Psoas muscle (tissue), 8 donors: ENCODE data around the gene ABHD12B. TPM values are rescaled to one million over a fixed set of nuclear protein-coding genes. Genes with fewer than 3 reads are reported as not detected.

Source experiments
- ATAC-seq, 4 donors: fragments of 200-7000 bp; cut with Tn5 transposase; one replicate each; pipeline ENCODE4 v1.9.1; 2020; ENCODE audit warnings: moderate library complexity in 3 of 4, mild to moderate bottlenecking in 2 of 4
- DNase-seq, 2 donors: peaks; one replicate each; pipeline ENCODE4 v3.0.0-alpha.2; 2020
- H3K27ac ChIP-seq: fragments of 200-600 bp; one replicate; pipeline ENCODE4 v1.8.0; 2022
- H3K27me3 ChIP-seq, 3 donors: fragments of 200-600 bp in 1 of 3; one replicate each; pipeline versions ENCODE4 v1.6.1 to v1.8.0; 2013 to 2022; ENCODE audit warnings: low read length in 2 of 3, mild to moderate bottlenecking in 2 of 3, moderate library complexity in 1 of 3; ENCODE audit not compliant: insufficient read depth in 3 of 3
- H3K36me3 ChIP-seq, 2 donors: fragments of 200-600 bp in 1 of 2; one replicate each; pipeline versions ENCODE4 v1.6.1 to v1.8.0; 2013 to 2022; ENCODE audit warnings: low read depth in 1 of 2, mild to moderate bottlenecking in 1 of 2, moderate library complexity in 1 of 2; ENCODE audit not compliant: insufficient read depth in 1 of 2
- H3K4me1 ChIP-seq: fragments of 200-600 bp; one replicate; pipeline ENCODE4 v1.8.0; 2022
- H3K4me3 ChIP-seq: fragments of 200-600 bp; one replicate; pipeline ENCODE4 v1.8.0; 2022; ENCODE audit warnings: mild to moderate bottlenecking
- H3K9me3 ChIP-seq: fragments of 200-600 bp; one replicate; pipeline ENCODE4 v1.8.0; 2022
- CTCF ChIP-seq: fragments of 200-600 bp; IDR thresholded peaks from one replicate; pipeline ENCODE4 v1.8.0; 2022; ENCODE audit warnings: antibody characterized with exemption
- WGBS, 3 donors: extraction: QIAGEN DNeasy Blood & Tissue Kit; methylation state at CpG; one replicate each; pipeline versions ENCODE4 v1.1.6 to v1.1.7; 2013; 5-methylcytosine and 5-hydroxymethylcytosine counted together
- intact Hi-C, 2 donors: fragments of 100-400 bp; cut with DNase I; formaldehyde crosslinking; loops; one replicate each; pipeline versions ENCODE4 v1.11.0 to v1.14.2; 2022
- polyA plus RNA-seq, 3 donors: library from polyadenylated mRNA; stranded (reverse); fragments of 200-250 nt; gene quantifications; one replicate each; pipeline ENCODE4 v1.2.3, GENCODE V29; 2013
- total RNA-seq, 4 donors: library from RNA; stranded (reverse); fragmentation: NEBNext Ultra II Directional in 2 of 4; extraction: Animal tissue kit (Norgen Biotek cat#: 25700) in 2 of 4; gene quantifications; one replicate each; pipeline versions ENCODE4 v1.2.1 to v1.2.4, GENCODE V29; 2021 to 2023
- donor health status: healthy with polysubstance abuse.
- donor health status: DM: no; HTN: no; CAD: no; lungs with moderate emphysema.
- donor health status: Bipolar disorder and iron deficiency.
- donor health status: healthy.
- donor health status: DM: yes; HTN: yes; CAD: no.
- donor health status: DM: no; HTN: no; CAD: no.
- donor health status: DM: no; HTN: no; CAD: no.
- donor health status: DM: yes; HTN: yes; CAD: no.

ABHD12B gene
- total and polyA plus RNA-seq, 7 donors = not detected

DNA sequence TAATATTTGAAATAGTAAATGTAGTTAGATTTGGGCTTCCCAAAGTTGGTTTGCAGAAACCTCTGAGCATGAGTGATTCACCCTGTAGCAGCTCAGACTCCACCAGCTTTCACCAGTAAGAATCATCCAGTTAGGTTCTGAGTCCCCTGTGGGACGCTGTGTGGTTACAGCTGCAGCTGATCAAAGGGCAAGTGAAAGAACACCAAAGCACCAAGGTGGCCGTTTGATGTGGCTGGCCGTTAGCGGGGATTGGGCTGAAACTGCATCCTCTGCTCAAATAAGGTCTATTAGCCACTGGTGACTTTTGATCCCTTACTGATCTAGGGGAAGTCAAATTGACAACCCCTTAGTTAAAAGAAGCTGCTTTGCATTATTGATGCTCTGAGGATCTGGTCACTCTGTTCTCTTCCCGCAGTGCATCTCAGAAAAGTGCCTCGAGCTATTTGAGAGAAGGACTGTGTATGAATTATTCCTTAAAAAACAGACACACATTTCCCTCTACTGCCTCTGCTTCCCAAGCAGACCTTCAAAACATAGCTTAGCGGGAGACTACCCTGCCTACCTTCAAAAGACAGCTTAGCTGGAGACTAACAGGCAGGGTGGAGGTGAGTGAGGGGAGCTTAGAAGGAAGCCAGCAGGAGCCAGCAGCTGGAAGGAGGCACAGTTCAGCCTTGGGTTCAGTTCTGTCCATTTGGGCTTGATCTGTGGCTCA, 3.7 kb downstream of the ABHD12B start:
- Histone ChIP-seq H3K4me1 (no peaks in the 10 kb centered on the region), H3K9me3 (no peaks in the 10 kb centered on the region), H3K27me3 (peaks cover 0 to 25% (median 9%) of the 10 kb centered on the region in 3 donors), H3K4me3 (no peak overlapping the region), H3K36me3 (no peaks in the 10 kb centered on the region), H3K27ac (no peak overlapping the region)
- DNase-seq = no peak
- WGBS, 3 donors = 31 to 48% (median 36%) methylated on average over 7 of the region's 7 CpGs
- ATAC-seq = no peak
- no peak for TF ChIP-seq CTCF
- intact Hi-C loops = no loop called here

DNA sequence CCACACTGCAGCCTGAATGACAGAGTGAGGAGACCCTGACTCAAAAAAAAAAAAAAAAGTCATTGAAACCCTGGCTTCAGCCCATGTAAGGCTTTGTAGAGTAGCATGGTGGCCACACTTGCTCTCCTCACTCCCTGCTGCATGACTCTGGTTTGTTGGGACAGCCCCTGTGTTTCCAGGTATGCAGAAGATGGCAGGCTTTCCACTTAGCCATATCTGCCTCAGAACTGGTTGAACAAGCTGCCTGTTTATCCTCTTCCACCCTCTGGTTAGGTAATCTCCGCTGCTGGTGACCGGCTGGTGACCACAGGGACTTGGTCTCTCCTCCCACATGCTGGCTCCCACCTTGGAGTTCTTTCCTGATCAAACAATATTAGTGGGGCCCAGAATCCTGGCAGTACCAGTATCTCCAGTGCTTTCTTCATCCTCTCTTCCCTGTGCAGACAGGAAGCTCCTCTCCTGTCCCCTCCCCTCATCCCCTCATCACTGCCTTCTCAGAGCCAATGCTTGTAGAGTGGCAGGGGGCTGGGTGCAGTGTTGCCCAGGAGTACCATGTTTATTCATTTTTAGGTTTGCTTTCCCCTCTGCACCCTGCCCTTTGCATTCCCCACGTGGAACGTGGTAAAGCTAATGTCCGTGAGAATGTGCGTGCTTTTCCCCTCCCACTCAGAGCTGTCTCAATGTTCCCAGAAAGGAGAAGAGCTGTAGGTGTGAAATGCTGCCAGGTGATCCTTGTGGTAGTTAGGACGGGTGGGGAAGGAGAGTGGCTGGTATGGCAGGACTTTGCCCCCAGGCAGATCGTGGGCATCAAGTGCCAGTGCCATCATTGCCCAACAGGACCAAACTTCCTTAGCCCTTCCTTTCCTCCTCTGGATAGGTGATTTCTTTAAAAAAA, 11.3 kb downstream of the ABHD12B start:
- intact Hi-C loops = no loop called here
- H3K36me3 ChIP-seq = no peaks in the 10 kb centered on the region
- no peak for TF ChIP-seq CTCF
- DNase-seq (no peak), ATAC-seq (no peak)
- H3K27ac ChIP-seq = no peak overlapping the region
- no peaks in the 10 kb centered on the region for H3K27me3 ChIP-seq
- H3K4me1 ChIP-seq = no peaks in the 10 kb centered on the region
- 73 to 78% (median 77%) methylated on average over 8 of the region's 8 CpGs for WGBS, 3 donors
- H3K9me3 ChIP-seq = no peaks in the 10 kb centered on the region
- no peak overlapping the region for H3K4me3 ChIP-seq

DNA sequence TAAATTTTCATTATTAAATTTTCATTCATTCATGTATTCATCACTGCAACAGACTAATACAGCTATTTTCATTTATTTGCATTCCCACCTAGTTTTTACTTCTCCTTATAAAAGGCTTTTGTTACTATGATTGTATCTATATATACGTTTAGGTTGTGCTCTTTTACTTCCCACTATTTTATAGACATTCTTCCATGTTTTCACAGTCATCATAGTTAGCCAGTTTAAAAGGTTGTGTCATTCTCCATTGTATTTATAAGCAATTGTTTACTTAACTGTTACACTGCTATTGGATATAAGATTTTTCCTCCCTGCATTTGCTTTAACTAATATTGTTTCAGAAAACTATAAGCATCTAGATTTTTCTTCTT, 12.0 kb downstream of the ABHD12B start:
- Histone ChIP-seq H3K27ac (no peak overlapping the region), H3K4me1 (no peaks in the 10 kb centered on the region), H3K27me3 (no peaks in the 10 kb centered on the region), H3K36me3 (no peaks in the 10 kb centered on the region), H3K4me3 (no peak overlapping the region), H3K9me3 (no peaks in the 10 kb centered on the region)
- no peak for DNase-seq
- 74 to 95% (median 84%) methylated on average over 1 of the region's 1 CpG for WGBS, 3 donors
- intact Hi-C loops = no loop called here
- no peak for TF ChIP-seq CTCF
- no peak for ATAC-seq

- intact Hi-C loops = no loop called here
- no peaks in the 10 kb centered on the region for H3K4me1 ChIP-seq
- H3K4me3 ChIP-seq = no peak overlapping the region
- no peak for ATAC-seq
- no peaks in the 10 kb centered on the region for H3K27me3 ChIP-seq
- no peaks in the 10 kb centered on the region for H3K36me3 ChIP-seq
- no peak overlapping the region for H3K27ac ChIP-seq
- no peaks in the 10 kb centered on the region for H3K9me3 ChIP-seq
- no peak for TF ChIP-seq CTCF
- no peak for DNase-seq
Measured at GRCh38 chr14:50887476-50887875, 15.6 kb downstream of the ABHD12B start.
